OCI-LY7 (cell line): ENCODE results near the gene ZAR1L. TPM values are rescaled to one million over a fixed set of nuclear protein-coding genes. Genes with fewer than 3 reads are reported as not detected.
"Not testable (repeated sequence)": the region's sequence is repeated elsewhere in the genome, so short reads cannot be mapped to it uniquely, and the experiment has no call there.

ENCODE experiments used
- BruUV-seq: library from RNA; stranded (reverse); fragments of 400-500 nt; replicated peaks from 2 replicates; lab custom pipeline; 2021; lab: Mats Ljungman, UMichigan
- CTCF ChIA-PET: fragments of 300-600 bp; sonication (Branson Sonifier 250); formaldehyde crosslinking; loops from one replicate; lab custom pipeline; 2022; ENCODE audit warnings: antibody characterized with exemption; ENCODE audit not compliant: unreplicated experiment; lab: Charles Lee
- POLR2A ChIA-PET: fragments of 300-600 bp; sonication (Branson Sonifier 250); formaldehyde crosslinking; loops from one replicate; lab custom pipeline; 2022; ENCODE audit warnings: antibody characterized with exemption; lab: Charles Lee
- DNase-seq: peaks from one replicate; pipeline ENCODE4 v3.0.0-alpha.2; 2015; ENCODE audit warnings: low spot score
- H2AFZ ChIP-seq: fragments of 200-600 bp; sonication (generic), shearing (Covaris generic); 2 replicates; pipeline ENCODE4 v1.6.1; 2014; ENCODE audit warnings: mild to moderate bottlenecking, antibody characterized with exemption, low read length, moderate library complexity
- H3K27ac ChIP-seq: fragments of 200-600 bp; sonication (generic); 2 replicates; pipeline ENCODE4 v1.5.1; 2014; ENCODE audit warnings: mixed run types, low read depth, mild to moderate bottlenecking, moderate library complexity, low read length, inconsistent platforms; ENCODE audit not compliant: poor library complexity, severe bottlenecking
- H3K36me3 ChIP-seq: fragments of 200-600 bp; sonication (generic); 2 replicates; pipeline ENCODE4 v1.6.1; 2014; ENCODE audit warnings: mild to moderate bottlenecking, antibody characterized with exemption, low read length, moderate library complexity, mixed read lengths; ENCODE audit not compliant: insufficient read depth
- H3K4me1 ChIP-seq: fragments of 200-600 bp; sonication (generic); 2 replicates; pipeline ENCODE4 v1.5.1; 2014; ENCODE audit warnings: mild to moderate bottlenecking, low read length; ENCODE audit not compliant: insufficient read depth, poor library complexity, severe bottlenecking
- H3K4me2 ChIP-seq: fragments of 200-600 bp; sonication (generic); 2 replicates; pipeline ENCODE4 v1.6.1; 2014; ENCODE audit warnings: mild to moderate bottlenecking, low read length
- H3K4me3 ChIP-seq: fragments of 200-600 bp; sonication (generic); 2 replicates; pipeline ENCODE4 v1.5.1; 2014; ENCODE audit warnings: mild to moderate bottlenecking, low read depth, low read length; ENCODE audit not compliant: poor library complexity, severe bottlenecking
- H3K79me2 ChIP-seq: fragments of 200-600 bp; sonication (generic); 2 replicates; pipeline ENCODE4 v1.6.1; 2016; ENCODE audit warnings: low read depth, mild to moderate bottlenecking, low read length, moderate library complexity, mixed read lengths; ENCODE audit not compliant: insufficient read depth
- H3K9me2 ChIP-seq: fragments of 200-600 bp; sonication (generic); 2 replicates; pipeline ENCODE4 v1.6.1; 2016; ENCODE audit warnings: mild to moderate bottlenecking, low read length, mixed read lengths; ENCODE audit not compliant: insufficient read depth
- H3K9me3 ChIP-seq: fragments of 200-600 bp; sonication (generic); 2 replicates; pipeline ENCODE4 v1.6.1; 2014; ENCODE audit warnings: mild to moderate bottlenecking, mixed run types, low read length, mixed read lengths
- H4K20me1 ChIP-seq: fragments of 200-600 bp; sonication (generic); 2 replicates; pipeline ENCODE4 v1.6.1; 2014; ENCODE audit warnings: mild to moderate bottlenecking, antibody characterized with exemption, low read length, moderate library complexity, mixed read lengths; ENCODE audit not compliant: insufficient read depth
- CTCF ChIP-seq: fragments of 200-600 bp; sonication (generic); conservative IDR thresholded peaks from 2 replicates; pipeline ENCODE4 v1.5.1; 2014; ENCODE audit warnings: mild to moderate bottlenecking, antibody characterized with exemption, low read length, moderate library complexity, mixed read lengths
- EZH2phosphoT487 ChIP-seq: fragments of 200-600 bp; sonication (generic); IDR thresholded peaks from 2 replicates; pipeline ENCODE4 v1.6.1; 2018; ENCODE audit warnings: low read depth, borderline replicate concordance, mild to moderate bottlenecking, mixed run types, antibody characterized with exemption, low read length, moderate library complexity, mixed read lengths
- intact Hi-C: fragments of 100-400 bp; cut with micrococcal nuclease; formaldehyde crosslinking; loops from one replicate; pipeline ENCODE4 v1.10.0; 2022; ENCODE audit not compliant: unreplicated experiment
- total RNA-seq, 2 experiments: library from RNA; depleted of rRNA in 1 of 2; stranded (reverse); fragments of >200 nt in 1 of 2; shearing (Covaris generic) in 1 of 2; gene quantifications; 2 replicates each; pipeline ENCODE4 v1.2.3, GENCODE V29; 2014 to 2022

The ZAR1L gene
- total RNA-seq, 2 experiments from 2014 or later = 0.32 to 1.1 TPM

- no TSS peak for BruUV-seq
- H3K4me2 ChIP-seq = no peak overlapping the region
- POLR2A ChIA-PET = interaction anchor here (0.6 kb wide), 1 partner anchor 105 kb away, joined by 3 read pairs; no protein-coding TSS in a partner anchor
Measured at GRCh38 chr13:32354040-32354439, 38.9 kb upstream of the ZAR1L start.

GRCh38 chr13:32350839-32351441 is 35.8 kb upstream of the ZAR1L start:
- H4K20me1 ChIP-seq, H3K4me1 ChIP-seq, DNase-seq, H3K27ac ChIP-seq, H3K4me2 ChIP-seq, H3K4me3 ChIP-seq, intact Hi-C loops, BruUV-seq, H3K79me2 ChIP-seq, H2AFZ ChIP-seq, H3K9me2 ChIP-seq, CTCF ChIA-PET, H3K9me3 ChIP-seq: not testable (repeated sequence)
- peaks cover 78% of the 10 kb centered on the region for H3K36me3 ChIP-seq
- POLR2A ChIA-PET = interaction anchor here (0.6 kb wide), 1 partner anchor 17 kb away, joined by 3 read pairs; no protein-coding TSS in a partner anchor

More at GRCh38 chr13:32354040-32354439, 38.9 kb upstream of the ZAR1L start:
- TF ChIP-seq CTCF = no peak
- TF ChIP-seq EZH2phosphoT487 = no peak
- Histone ChIP-seq H3K9me2 (no peaks in the 10 kb centered on the region), H3K4me3 (no peak overlapping the region), H3K36me3 (peaks cover 72% of the 10 kb centered on the region), H3K79me2 (no peaks in the 10 kb centered on the region), H4K20me1 (no peaks in the 10 kb centered on the region), H3K4me1 (peaks cover 7% of the 10 kb centered on the region), H3K27ac (no peak overlapping the region), H3K9me3 (no peaks in the 10 kb centered on the region), H2AFZ (no peak overlapping the region)
- intact Hi-C loops = no loop called here
- CTCF ChIA-PET = no interaction called here
- peak; percentile 11 for DNase-seq

GRCh38 chr13:32347651-32348050 is 32.5 kb upstream of the ZAR1L start:
- Histone ChIP-seq H3K36me3 (peaks cover 78% of the 10 kb centered on the region), H2AFZ (no peak overlapping the region), H3K9me2 (no peaks in the 10 kb centered on the region), H3K4me2 (no peak overlapping the region), H3K4me3 (no peak overlapping the region), H4K20me1 (no peaks in the 10 kb centered on the region), H3K4me1 (no peaks in the 10 kb centered on the region), H3K79me2 (peaks cover 14% of the 10 kb centered on the region; the same call in 1 of the 2 replicates), H3K9me3 (no peaks in the 10 kb centered on the region), H3K27ac (no peak overlapping the region)
- ChIA-PET POLR2A (interaction anchor here (0.7 to 1.9 kb wide), 3 partner anchors 12 to 1276 kb away, joined by 3 to 5 read pairs (median 4); no protein-coding TSS in a partner anchor), CTCF (no interaction called here)
- no peak for TF ChIP-seq EZH2phosphoT487
- no peak for TF ChIP-seq CTCF
- intact Hi-C loops = no loop called here
- no peak for DNase-seq
- BruUV-seq = no TSS peak
